Transverse colon (tissue), 4 donors: Measurements from ENCODE around the gene GADD45G.

Experiments
- POLR2A ChIP-seq: fragments of 450-650 bp; IDR thresholded peaks from one replicate; pipeline ENCODE4 v1.6.1; 2016; ENCODE audit warnings: antibody characterized with exemption, mild to moderate bottlenecking, moderate library complexity
- POLR2AphosphoS5 ChIP-seq, 3 donors: sonication (generic); formaldehyde crosslinking; IDR thresholded peaks; one replicate each; pipeline ENCODE4 v1.6.1; 2016; ENCODE audit warnings: antibody characterized with exemption in 3 of 3
- TF ChIP-seq, protein P1 (sequence below), 5 experiments: fragments of 200-600 bp in 3 of 5; fragments of 450-650 bp in 2 of 5; sonication (generic) in 3 of 5; IDR thresholded peaks; 1 replicate in 2 of 5; 2 replicates in 3 of 5; pipeline ENCODE4 v1.5.1; 2016 to 2017; ENCODE audit warnings: antibody characterized with exemption in 5 of 5, inconsistent platforms in 3 of 5, mild to moderate bottlenecking in 2 of 5, moderate library complexity in 1 of 5

DNA sequence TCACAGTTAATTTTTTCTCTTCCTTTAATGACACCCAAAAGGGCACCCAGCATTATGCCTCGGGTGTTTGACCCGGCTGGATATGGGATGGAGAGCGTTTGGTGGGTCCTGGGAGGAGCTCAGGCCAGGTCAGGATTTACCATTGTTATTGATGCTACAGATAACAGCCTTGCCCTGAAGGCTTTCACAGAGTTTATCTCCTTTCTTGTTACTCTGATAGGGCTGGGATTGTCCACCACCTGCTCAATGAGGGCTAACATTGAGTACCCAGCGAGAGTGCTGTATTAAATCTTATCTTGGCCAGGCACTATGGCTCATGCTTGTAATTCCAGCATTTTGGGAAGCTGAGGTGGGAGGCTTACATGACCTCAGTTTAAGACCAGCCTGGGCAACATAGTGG lies 37.2 kb downstream of the GADD45G start:
- TF ChIP-seq, protein P1, sequence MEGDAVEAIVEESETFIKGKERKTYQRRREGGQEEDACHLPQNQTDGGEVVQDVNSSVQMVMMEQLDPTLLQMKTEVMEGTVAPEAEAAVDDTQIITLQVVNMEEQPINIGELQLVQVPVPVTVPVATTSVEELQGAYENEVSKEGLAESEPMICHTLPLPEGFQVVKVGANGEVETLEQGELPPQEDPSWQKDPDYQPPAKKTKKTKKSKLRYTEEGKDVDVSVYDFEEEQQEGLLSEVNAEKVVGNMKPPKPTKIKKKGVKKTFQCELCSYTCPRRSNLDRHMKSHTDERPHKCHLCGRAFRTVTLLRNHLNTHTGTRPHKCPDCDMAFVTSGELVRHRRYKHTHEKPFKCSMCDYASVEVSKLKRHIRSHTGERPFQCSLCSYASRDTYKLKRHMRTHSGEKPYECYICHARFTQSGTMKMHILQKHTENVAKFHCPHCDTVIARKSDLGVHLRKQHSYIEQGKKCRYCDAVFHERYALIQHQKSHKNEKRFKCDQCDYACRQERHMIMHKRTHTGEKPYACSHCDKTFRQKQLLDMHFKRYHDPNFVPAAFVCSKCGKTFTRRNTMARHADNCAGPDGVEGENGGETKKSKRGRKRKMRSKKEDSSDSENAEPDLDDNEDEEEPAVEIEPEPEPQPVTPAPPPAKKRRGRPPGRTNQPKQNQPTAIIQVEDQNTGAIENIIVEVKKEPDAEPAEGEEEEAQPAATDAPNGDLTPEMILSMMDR (IDR thresholded peaks at IDR 0.05), result no peak
- TF ChIP-seq POLR2A, result no peak
- no peak for TF ChIP-seq POLR2AphosphoS5 (IDR thresholded peaks at IDR 0.05)
